ENCODE results near the gene MRPL38.

MRPL38 gene

DNA sequence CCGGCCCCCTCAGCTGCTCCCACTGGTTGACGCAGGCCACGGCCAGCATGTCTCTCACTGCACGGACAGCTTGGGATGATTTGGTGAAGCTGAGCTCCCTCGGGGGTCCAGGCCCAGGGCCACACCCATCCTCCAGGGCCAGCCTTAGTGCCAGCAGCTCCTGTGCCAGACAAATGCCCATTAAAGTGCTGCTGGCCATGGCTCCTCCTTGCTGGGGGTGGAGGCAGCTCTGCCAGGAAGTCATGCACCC is 28.8 kb downstream of the MRPL38 start:
- Histone ChIP-seq H3K9me3 (ENCODE audit: insufficient read depth, low read depth, low read length) (peaks cover 2% of the 10 kb centered on the region), H3K79me1 (ENCODE audit: low read length) (no peaks in the 10 kb centered on the region), H3K18ac (ENCODE audit: low read length) (no peak overlapping the region), H3K27ac (ENCODE audit: low read depth, low read length) (no peak overlapping the region), H3K23ac (ENCODE audit: low read length) (no peak overlapping the region), H4K12ac (ENCODE audit: low read depth, low read length) (no peak overlapping the region), H2BK5ac (ENCODE audit: low read depth, low read length, poor library complexity) (no peak overlapping the region), H3K14ac (ENCODE audit: low read length) (no peak overlapping the region), H2BK12ac (ENCODE audit: low read length) (no peak overlapping the region), H3K4me3 (ENCODE audit: low read depth, low read length) (no peak overlapping the region), H3K79me2 (ENCODE audit: control insufficient read depth, insufficient read depth, low read length, poor library complexity) (no peaks in the 10 kb centered on the region), H4K91ac (ENCODE audit: low read depth, low read length) (no peak overlapping the region), H3K36me3 (ENCODE audit: control insufficient read depth in 1 of 2, insufficient read depth in 2 of 2, low read length in 2 of 2) (no peaks in the 10 kb centered on the region), H2AK5ac (ENCODE audit: low read length) (no peak overlapping the region), H4K8ac (ENCODE audit: low read depth, low read length) (no peak overlapping the region), H3K4me2 (ENCODE audit: low read length) (no peak overlapping the region), H3K4ac (ENCODE audit: low read depth, low read length) (no peak overlapping the region), H2BK120ac (ENCODE audit: insufficient read depth, low read length, poor library complexity) (no peak overlapping the region), H3K9ac (ENCODE audit: low read length) (no peak overlapping the region), H3K27me3 (ENCODE audit: insufficient read depth, low read length) (peaks cover 19% of the 10 kb centered on the region), H2AFZ (ENCODE audit: insufficient read depth, low read length, poor library complexity) (peak overlapping the region; percentile 39), H3K4me1 (ENCODE audit: control insufficient read depth in 1 of 2, insufficient read depth in 2 of 2, low read length in 2 of 2) (peaks cover 18 to 28% of the 10 kb centered on the region in 2 experiments)
- no peak for DNase-seq
- WGBS (ENCODE audit: extremely low coverage, insufficient coverage, insufficient read length) = no CpG with 5 or more reads among the region's 5 CpGs

DNA sequence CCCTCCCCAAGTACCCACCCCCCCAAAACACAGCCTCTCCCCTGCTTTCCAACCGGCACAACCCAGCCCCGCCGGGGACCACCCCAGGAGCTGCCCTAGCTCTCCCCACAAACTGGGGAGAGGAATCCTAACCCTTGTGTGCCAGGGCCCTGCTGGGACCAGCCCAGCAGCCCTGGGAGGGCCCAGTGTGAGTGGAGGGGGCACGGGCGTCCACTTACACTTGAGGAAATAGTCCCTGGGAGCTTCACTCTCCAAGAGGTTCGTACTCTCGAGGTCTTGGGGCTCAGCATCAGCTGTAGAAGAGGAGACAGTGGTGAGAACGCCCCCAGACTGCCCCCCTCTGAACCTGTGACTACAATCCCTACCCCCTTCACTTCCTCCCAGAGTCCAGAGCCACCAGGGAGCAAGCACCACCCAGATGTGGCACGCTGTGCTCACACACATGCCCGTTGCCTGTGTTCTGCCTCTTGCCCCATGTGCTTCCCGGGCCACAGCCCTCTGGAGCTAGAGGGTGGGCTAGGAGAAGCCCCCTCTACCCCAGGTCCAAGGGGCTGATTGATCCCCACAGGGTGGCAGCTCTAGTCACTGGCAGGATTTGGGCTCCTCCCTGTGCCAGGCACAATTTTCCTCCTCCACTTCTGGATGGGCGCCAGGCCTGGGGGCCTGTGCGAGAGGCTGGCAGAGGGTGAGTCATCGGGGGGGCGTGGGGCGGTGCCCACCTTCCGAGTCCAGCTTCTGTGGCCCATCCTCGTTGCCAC is 29.3 kb downstream of the MRPL38 start:
- no peak overlapping the region for H3K27ac ChIP-seq (ENCODE audit: low read depth, low read length)
- no peaks in the 10 kb centered on the region for H3K79me1 ChIP-seq (ENCODE audit: low read length)
- no peak overlapping the region for H3K9ac ChIP-seq (ENCODE audit: low read length)
- H4K12ac ChIP-seq (ENCODE audit: low read depth, low read length) = no peak overlapping the region
- H3K4me1 ChIP-seq (ENCODE audit: control insufficient read depth in 1 of 2, insufficient read depth in 2 of 2, low read length in 2 of 2) = peaks cover 18 to 28% of the 10 kb centered on the region in 2 experiments
- no CpG with 5 or more reads among the region's 18 CpGs for WGBS (ENCODE audit: extremely low coverage, insufficient coverage, insufficient read length)
- no peaks in the 10 kb centered on the region for H3K36me3 ChIP-seq (ENCODE audit: control insufficient read depth in 1 of 2, insufficient read depth in 2 of 2, low read length in 2 of 2)
- no peaks in the 10 kb centered on the region for H3K79me2 ChIP-seq (ENCODE audit: control insufficient read depth, insufficient read depth, low read length, poor library complexity)
- no peak overlapping the region for H2BK12ac ChIP-seq (ENCODE audit: low read length)
- no peak overlapping the region for H4K91ac ChIP-seq (ENCODE audit: low read depth, low read length)
- peak overlapping the region; percentile 34 for H2AK5ac ChIP-seq (ENCODE audit: low read length)
- no peak overlapping the region for H3K18ac ChIP-seq (ENCODE audit: low read length)
- H2BK5ac ChIP-seq (ENCODE audit: low read depth, low read length, poor library complexity) = no peak overlapping the region
- H3K9me3 ChIP-seq (ENCODE audit: insufficient read depth, low read depth, low read length) = peaks cover 3% of the 10 kb centered on the region
- no peak overlapping the region for H3K14ac ChIP-seq (ENCODE audit: low read length)
- H2BK120ac ChIP-seq (ENCODE audit: insufficient read depth, low read length, poor library complexity) = no peak overlapping the region
- no peak overlapping the region for H3K4me3 ChIP-seq (ENCODE audit: low read depth, low read length)
- DNase-seq = no peak
- no peak overlapping the region for H4K8ac ChIP-seq (ENCODE audit: low read depth, low read length)
- H2AFZ ChIP-seq (ENCODE audit: insufficient read depth, low read length, poor library complexity) = peak overlapping the region; percentile 39
- H3K23ac ChIP-seq (ENCODE audit: low read length) = no peak overlapping the region
- H3K4me2 ChIP-seq (ENCODE audit: low read length) = no peak overlapping the region
- no peak overlapping the region for H3K4ac ChIP-seq (ENCODE audit: low read depth, low read length)
- H3K27me3 ChIP-seq (ENCODE audit: insufficient read depth, low read length) = peaks cover 19% of the 10 kb centered on the region

DNA sequence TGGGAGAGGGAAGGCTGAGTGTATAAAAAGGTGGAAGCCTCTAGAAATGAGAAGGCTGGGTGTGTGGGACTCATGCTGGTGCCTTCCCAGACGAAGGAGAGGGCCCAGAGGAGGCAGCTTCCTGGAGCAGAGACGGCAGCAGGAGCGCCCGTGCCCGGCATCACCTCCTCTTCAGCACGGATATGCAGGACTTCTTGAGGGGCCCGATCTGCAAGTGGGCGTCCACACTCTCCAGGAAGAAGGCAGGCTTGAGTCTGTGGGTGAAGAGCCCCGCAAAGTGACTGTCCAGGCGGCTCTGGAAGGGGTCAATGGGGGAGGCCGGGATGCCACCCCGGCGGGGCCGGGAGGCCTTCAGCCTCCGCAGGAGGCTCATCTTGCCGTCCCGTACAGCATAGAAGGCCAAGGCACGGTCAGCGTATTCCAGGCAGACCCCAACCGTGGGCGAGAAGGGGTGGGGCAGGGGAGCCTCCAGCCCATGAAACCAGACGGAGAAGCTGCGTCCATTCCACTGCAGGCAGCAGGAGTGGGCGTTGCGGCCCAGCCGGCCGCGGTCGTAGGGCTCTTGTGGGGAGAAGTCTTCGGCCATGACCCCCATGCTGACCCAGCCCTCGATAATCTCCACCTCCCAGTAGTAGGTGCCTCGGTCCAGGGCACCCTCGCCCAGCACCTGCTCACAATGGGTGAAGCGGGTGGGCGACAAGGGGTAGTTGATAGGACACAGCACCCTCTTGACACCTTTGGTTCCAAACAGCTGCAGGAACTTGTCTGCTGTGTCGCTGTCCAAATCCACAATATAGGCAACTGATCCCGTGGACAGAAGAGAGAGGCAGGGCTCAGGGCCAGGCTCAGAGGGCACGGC is 30.1 kb downstream of the MRPL38 start:
- no CpG with 5 or more reads among the region's 38 CpGs for WGBS (ENCODE audit: extremely low coverage, insufficient coverage, insufficient read length)
- no peak overlapping the region for H4K91ac ChIP-seq (ENCODE audit: low read depth, low read length)
- no peak overlapping the region for H2AK5ac ChIP-seq (ENCODE audit: low read length)
- H3K27ac ChIP-seq (ENCODE audit: low read depth, low read length) = no peak overlapping the region
- H3K27me3 ChIP-seq (ENCODE audit: insufficient read depth, low read length) = peaks cover 19% of the 10 kb centered on the region
- no peak for DNase-seq
- no peak overlapping the region for H3K4me3 ChIP-seq (ENCODE audit: low read depth, low read length)
- H3K23ac ChIP-seq (ENCODE audit: low read length) = no peak overlapping the region
- H3K79me2 ChIP-seq (ENCODE audit: control insufficient read depth, insufficient read depth, low read length, poor library complexity) = no peaks in the 10 kb centered on the region
- no peak overlapping the region for H2BK12ac ChIP-seq (ENCODE audit: low read length)
- peaks cover 18 to 28% of the 10 kb centered on the region in 2 experiments for H3K4me1 ChIP-seq (ENCODE audit: control insufficient read depth in 1 of 2, insufficient read depth in 2 of 2, low read length in 2 of 2)
- H3K14ac ChIP-seq (ENCODE audit: low read length) = no peak overlapping the region
- H4K12ac ChIP-seq (ENCODE audit: low read depth, low read length) = no peak overlapping the region
- no peak overlapping the region for H4K8ac ChIP-seq (ENCODE audit: low read depth, low read length)
- no peaks in the 10 kb centered on the region for H3K36me3 ChIP-seq (ENCODE audit: control insufficient read depth in 1 of 2, insufficient read depth in 2 of 2, low read length in 2 of 2)
- no peaks in the 10 kb centered on the region for H3K79me1 ChIP-seq (ENCODE audit: low read length)
- peaks cover 3% of the 10 kb centered on the region for H3K9me3 ChIP-seq (ENCODE audit: insufficient read depth, low read depth, low read length)
- no peak overlapping the region for H2BK120ac ChIP-seq (ENCODE audit: insufficient read depth, low read length, poor library complexity)
- H3K4ac ChIP-seq (ENCODE audit: low read depth, low read length) = no peak overlapping the region
- H3K18ac ChIP-seq (ENCODE audit: low read length) = no peak overlapping the region
- H2BK5ac ChIP-seq (ENCODE audit: low read depth, low read length, poor library complexity) = no peak overlapping the region
- no peak overlapping the region for H2AFZ ChIP-seq (ENCODE audit: insufficient read depth, low read length, poor library complexity)
- no peak overlapping the region for H3K4me2 ChIP-seq (ENCODE audit: low read length)
- no peak overlapping the region for H3K9ac ChIP-seq (ENCODE audit: low read length)

DNA sequence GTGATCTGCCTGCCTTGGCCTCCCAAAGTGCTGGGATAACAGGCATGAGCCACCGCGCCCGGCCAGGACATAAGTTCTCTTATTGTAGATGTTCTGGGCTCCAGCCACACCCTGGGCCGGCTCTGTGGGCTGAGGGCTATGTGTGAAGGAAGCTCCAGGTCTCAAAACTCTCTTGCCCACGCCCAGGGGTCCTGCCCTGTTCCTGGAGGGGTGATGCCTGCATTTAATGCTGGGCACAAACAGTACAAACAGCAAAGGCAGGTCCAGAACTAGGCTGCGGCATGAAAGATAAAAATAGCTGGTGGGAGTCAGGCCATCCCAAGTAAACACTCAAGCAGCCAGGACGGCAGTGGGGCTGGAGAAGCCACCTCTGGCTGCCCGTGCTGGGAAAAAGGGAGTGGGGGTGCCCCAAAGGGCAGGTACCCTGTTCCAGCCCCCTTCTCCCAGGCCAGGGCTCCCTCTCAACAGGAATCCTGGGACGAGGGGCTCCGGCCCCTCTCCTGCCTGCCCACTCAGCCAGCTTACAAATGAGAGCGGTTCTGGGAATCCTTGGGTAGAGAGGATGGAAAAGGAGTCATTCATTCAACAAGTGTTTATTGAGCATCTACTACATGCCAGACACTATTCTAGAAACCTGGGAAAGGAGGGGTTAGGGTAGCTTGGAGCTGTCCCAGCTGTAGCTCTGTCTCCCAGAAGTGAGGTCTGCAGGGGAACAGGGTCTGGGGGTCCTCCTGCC is 30.9 kb downstream of the MRPL38 start:
- H3K4me2 ChIP-seq (ENCODE audit: low read length) = no peak overlapping the region
- H4K12ac ChIP-seq (ENCODE audit: low read depth, low read length) = no peak overlapping the region
- no peak overlapping the region for H4K91ac ChIP-seq (ENCODE audit: low read depth, low read length)
- peaks cover 3% of the 10 kb centered on the region for H3K9me3 ChIP-seq (ENCODE audit: insufficient read depth, low read depth, low read length)
- no peak for DNase-seq
- H2BK120ac ChIP-seq (ENCODE audit: insufficient read depth, low read length, poor library complexity) = no peak overlapping the region
- no peak overlapping the region for H3K4ac ChIP-seq (ENCODE audit: low read depth, low read length)
- H3K36me3 ChIP-seq (ENCODE audit: control insufficient read depth in 1 of 2, insufficient read depth in 2 of 2, low read length in 2 of 2) = no peaks in the 10 kb centered on the region
- H3K23ac ChIP-seq (ENCODE audit: low read length) = no peak overlapping the region
- H2BK12ac ChIP-seq (ENCODE audit: low read length) = no peak overlapping the region
- H2AFZ ChIP-seq (ENCODE audit: insufficient read depth, low read length, poor library complexity) = no peak overlapping the region
- no peak overlapping the region for H3K18ac ChIP-seq (ENCODE audit: low read length)
- no peaks in the 10 kb centered on the region for H3K79me2 ChIP-seq (ENCODE audit: control insufficient read depth, insufficient read depth, low read length, poor library complexity)
- peaks cover 18 to 28% of the 10 kb centered on the region in 2 experiments for H3K4me1 ChIP-seq (ENCODE audit: control insufficient read depth in 1 of 2, insufficient read depth in 2 of 2, low read length in 2 of 2)
- H3K9ac ChIP-seq (ENCODE audit: low read length) = no peak overlapping the region
- WGBS (ENCODE audit: extremely low coverage, insufficient coverage, insufficient read length) = no CpG with 5 or more reads among the region's 11 CpGs
- H3K4me3 ChIP-seq (ENCODE audit: low read depth, low read length) = no peak overlapping the region
- no peak overlapping the region for H2BK5ac ChIP-seq (ENCODE audit: low read depth, low read length, poor library complexity)
- no peak overlapping the region for H4K8ac ChIP-seq (ENCODE audit: low read depth, low read length)
- peaks cover 19% of the 10 kb centered on the region for H3K27me3 ChIP-seq (ENCODE audit: insufficient read depth, low read length)
- H3K14ac ChIP-seq (ENCODE audit: low read length) = no peak overlapping the region
- no peak overlapping the region for H3K27ac ChIP-seq (ENCODE audit: low read depth, low read length)
- H3K79me1 ChIP-seq (ENCODE audit: low read length) = no peaks in the 10 kb centered on the region
- H2AK5ac ChIP-seq (ENCODE audit: low read length) = no peak overlapping the region

Measured in trophoblast cell (in vitro differentiated cells and primary cell).